Cardiac ventricle fibroblast (primary cell): ENCODE measurements around the gene HACL1. TPM values are rescaled to one million over a fixed set of nuclear protein-coding genes. Genes with fewer than 3 reads are reported as not detected.

Experiments used
- total RNA-seq: library from RNA; depleted of rRNA; stranded (reverse); fragments of >200 nt; gene quantifications from 2 replicates; pipeline ENCODE4 v1.2.3, GENCODE V29; 2015

The HACL1 gene
- 12.2 and 13.7 TPM in 2 replicates for total RNA-seq

DNA sequence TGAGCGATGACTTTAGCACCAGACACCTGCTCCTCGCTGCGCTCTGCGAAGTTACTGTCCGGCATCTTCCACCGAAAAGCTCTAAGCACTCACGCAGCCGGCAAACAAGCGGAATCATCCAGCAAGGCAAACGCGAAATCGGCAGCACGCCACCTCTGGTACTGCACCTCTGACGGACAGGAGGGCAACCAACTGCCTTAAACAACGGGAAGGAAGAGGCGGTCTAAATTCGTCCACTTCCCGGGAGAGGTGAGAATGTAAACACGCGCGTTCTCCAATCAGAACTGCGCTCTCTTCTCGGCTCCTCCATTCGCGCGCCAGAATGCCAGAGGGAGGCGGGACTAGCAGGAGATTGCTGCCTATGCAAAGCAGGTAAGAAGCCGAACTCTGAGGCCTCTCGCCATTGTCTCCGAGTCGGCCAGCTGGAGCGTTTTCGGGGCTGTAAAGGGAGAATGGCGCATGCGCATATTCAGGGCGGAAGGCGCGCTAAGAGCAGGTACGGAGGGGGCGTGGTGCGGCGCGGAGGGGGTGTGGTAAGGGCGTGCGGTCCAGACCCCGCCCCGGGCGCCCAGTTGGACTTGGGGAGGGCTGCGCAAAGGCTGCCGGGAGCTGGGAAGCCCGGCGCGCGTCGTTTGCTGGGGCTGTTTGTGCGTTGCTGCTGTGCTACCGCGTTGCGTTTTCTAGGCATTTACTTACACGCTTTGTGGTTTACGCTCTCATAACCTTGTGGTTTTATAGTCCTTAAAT is at the start of gene HACL1, which contains the start of gene BTD:
TSS of gene HACL1 (minus strand) at position 171 of the 747 bp plus-strand sequence. CDS start at position 65, 106 bp downstream.
TSS of gene BTD (plus strand) at position 347 of the 747 bp plus-strand sequence. CDS start 33,695 bp downstream, outside the sequence.

DNA sequence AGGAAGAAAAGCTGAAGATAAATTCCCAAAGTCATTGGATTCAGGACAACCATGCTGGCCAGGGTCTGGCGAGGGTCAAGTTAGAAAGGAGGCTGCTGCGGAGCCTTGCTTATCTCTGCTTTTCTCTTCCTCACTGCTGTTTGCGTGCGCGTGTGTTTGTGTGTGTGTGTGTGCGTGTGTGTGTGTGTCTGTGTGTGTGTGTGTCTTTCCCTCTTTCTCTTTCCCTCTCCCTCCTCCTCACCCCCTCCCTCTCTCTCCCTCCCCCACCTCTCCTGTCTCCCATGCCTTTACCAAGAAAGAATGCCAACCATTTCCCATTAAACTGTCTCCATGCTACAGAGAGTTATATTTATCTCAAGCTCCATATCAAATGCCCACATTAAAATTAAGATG is 79.8 kb downstream of the HACL1 start, which contains the start of gene COLQ:
TSS of gene COLQ (minus strand) at position 134 of the 393 bp plus-strand sequence. CDS start at position 53, 81 bp downstream.

Other genes starting within 250 kb of the HACL1 start
- 9.5 and 17.8 TPM in 2 replicates for gene METTL6, start 174.0 kb downstream of the HACL1 start, total RNA-seq
- gene EAF1, start 174.0 kb downstream of the HACL1 start, total RNA-seq = 13.6 and 14.9 TPM in 2 replicates
- 0.93 and 1.6 TPM in 2 replicates for gene COLQ, start 79.9 kb downstream of the HACL1 start, total RNA-seq
- gene BTD, start 176 bp upstream of the HACL1 start, total RNA-seq = 25.8 and 29.4 TPM in 2 replicates
- gene ANKRD28, start 196.4 kb upstream of the HACL1 start, total RNA-seq = 38.2 and 49.0 TPM in 2 replicates